Ishikawa (cell line): Measurements from ENCODE around the gene TMEM132D.

Experiments
- EGR1 ChIP-seq: IDR thresholded peaks from 2 replicates; pipeline ENCODE4 v1.6.1; 2012
- EP300 ChIP-seq: IDR thresholded peaks from 2 replicates; pipeline ENCODE4 v1.6.1; 2012; ENCODE audit warnings: borderline replicate concordance
- FOXM1 ChIP-seq: IDR thresholded peaks from 2 replicates; pipeline ENCODE4 v1.6.1; 2012; ENCODE audit warnings: low read depth, borderline replicate concordance
- NFIC ChIP-seq: IDR thresholded peaks from 2 replicates; pipeline ENCODE4 v1.6.1; 2012
- TCF12 ChIP-seq: IDR thresholded peaks from 2 replicates; pipeline ENCODE4 v1.6.1; 2012; ENCODE audit warnings: low read depth
- YY1 ChIP-seq: IDR thresholded peaks from 2 replicates; pipeline ENCODE4 v1.6.1; 2012; ENCODE audit warnings: low read depth
- TF ChIP-seq, protein P1 (sequence below): IDR thresholded peaks from 2 replicates; pipeline ENCODE4 v1.6.1; 2012; ENCODE audit warnings: low read depth, mild to moderate bottlenecking
- TF ChIP-seq, protein P2 (sequence below): IDR thresholded peaks from 2 replicates; pipeline ENCODE4 v1.6.1; 2012
- TF ChIP-seq, protein P3 (sequence below): IDR thresholded peaks from 2 replicates; pipeline ENCODE4 v1.6.1; 2012

DNA sequence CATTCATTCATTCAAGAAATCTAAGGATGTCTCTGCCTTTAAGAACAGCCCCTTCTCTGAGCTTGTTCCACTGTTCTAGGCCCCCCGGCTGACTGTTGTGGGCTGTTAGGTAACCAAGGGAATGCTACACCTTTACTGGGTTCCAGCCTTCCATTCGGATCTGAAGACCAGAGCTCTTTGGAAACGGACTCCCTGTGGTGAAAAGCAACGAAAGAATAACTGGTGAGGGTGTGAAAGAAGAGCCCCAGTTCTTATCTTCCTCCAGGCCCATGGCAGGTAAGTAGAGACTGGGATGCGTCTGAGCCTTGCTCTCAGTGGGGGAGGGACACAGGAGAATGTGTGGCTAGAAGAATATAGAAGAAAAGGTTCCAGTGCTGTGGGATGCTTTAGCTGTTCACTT is 207.4 kb downstream of the TMEM132D start:
- TF ChIP-seq TCF12 (no peak), YY1 (no peak), NFIC (no peak), EGR1 (no peak), EP300 (no peak), FOXM1 (no peak)
- TF ChIP-seq, protein P1, sequence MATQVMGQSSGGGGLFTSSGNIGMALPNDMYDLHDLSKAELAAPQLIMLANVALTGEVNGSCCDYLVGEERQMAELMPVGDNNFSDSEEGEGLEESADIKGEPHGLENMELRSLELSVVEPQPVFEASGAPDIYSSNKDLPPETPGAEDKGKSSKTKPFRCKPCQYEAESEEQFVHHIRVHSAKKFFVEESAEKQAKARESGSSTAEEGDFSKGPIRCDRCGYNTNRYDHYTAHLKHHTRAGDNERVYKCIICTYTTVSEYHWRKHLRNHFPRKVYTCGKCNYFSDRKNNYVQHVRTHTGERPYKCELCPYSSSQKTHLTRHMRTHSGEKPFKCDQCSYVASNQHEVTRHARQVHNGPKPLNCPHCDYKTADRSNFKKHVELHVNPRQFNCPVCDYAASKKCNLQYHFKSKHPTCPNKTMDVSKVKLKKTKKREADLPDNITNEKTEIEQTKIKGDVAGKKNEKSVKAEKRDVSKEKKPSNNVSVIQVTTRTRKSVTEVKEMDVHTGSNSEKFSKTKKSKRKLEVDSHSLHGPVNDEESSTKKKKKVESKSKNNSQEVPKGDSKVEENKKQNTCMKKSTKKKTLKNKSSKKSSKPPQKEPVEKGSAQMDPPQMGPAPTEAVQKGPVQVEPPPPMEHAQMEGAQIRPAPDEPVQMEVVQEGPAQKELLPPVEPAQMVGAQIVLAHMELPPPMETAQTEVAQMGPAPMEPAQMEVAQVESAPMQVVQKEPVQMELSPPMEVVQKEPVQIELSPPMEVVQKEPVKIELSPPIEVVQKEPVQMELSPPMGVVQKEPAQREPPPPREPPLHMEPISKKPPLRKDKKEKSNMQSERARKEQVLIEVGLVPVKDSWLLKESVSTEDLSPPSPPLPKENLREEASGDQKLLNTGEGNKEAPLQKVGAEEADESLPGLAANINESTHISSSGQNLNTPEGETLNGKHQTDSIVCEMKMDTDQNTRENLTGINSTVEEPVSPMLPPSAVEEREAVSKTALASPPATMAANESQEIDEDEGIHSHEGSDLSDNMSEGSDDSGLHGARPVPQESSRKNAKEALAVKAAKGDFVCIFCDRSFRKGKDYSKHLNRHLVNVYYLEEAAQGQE, result no peak
- TF ChIP-seq, protein P2, sequence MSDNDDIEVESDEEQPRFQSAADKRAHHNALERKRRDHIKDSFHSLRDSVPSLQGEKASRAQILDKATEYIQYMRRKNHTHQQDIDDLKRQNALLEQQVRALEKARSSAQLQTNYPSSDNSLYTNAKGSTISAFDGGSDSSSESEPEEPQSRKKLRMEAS, result no peak
- TF ChIP-seq, protein P3, sequence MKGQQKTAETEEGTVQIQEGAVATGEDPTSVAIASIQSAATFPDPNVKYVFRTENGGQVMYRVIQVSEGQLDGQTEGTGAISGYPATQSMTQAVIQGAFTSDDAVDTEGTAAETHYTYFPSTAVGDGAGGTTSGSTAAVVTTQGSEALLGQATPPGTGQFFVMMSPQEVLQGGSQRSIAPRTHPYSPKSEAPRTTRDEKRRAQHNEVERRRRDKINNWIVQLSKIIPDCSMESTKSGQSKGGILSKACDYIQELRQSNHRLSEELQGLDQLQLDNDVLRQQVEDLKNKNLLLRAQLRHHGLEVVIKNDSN, result no peak
